GM23248 (cell line): ENCODE measurements around the gene DKC1.

ENCODE experiments used
- EZH2 ChIP-seq: fragments of 200-600 bp; sonication (generic); IDR thresholded peaks from 2 replicates; pipeline ENCODE4 v1.6.1; 2018; ENCODE audit warnings: antibody characterized with exemption, mild to moderate bottlenecking; ENCODE audit not compliant: insufficient read depth, poor library complexity, severe bottlenecking
- EZH2phosphoT487 ChIP-seq: fragments of 200-600 bp; sonication (generic); IDR thresholded peaks from 2 replicates; pipeline ENCODE4 v1.6.1; 2018; ENCODE audit warnings: antibody characterized with exemption, moderate library complexity, mild to moderate bottlenecking, low read depth; ENCODE audit not compliant: insufficient read depth

DNA sequence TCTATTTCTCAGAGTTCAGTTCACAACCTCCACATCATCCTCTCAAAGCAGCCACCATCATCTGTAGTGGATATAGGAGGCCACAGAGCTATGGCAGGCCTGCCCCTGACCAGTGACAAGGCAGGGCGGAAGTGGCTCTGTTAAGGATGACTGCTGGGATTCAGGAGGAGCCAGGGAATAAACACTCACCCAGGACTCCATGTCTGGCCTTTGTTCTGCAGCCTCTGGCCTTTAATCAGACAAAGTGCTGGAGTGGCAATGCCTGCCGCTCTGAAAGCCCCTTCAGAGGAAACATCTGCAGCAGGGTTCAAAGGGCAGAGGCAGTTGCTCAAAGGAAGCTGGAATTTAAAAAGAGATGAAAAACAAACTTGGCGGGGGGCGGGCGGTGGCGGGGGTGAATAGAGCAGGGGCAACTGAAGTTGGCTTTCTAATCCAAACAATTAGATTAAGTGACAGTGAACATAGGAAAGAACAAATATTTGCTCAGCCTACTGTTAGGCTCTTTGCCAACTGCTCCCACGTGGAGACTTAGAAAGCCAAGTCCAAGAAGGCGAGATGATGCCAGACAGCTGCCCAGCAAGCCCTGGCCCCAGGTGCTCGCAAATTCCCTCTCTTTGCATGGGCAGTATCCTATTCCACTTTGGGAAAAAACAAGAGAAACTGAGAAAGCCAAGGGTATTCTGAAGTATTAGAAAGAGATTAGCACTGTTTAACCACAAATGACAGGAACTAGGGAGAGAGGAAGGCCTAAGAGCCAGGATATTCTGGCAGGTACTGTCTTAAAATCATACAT, 37.1 kb downstream of the DKC1 start:
- TF ChIP-seq EZH2phosphoT487 = no peak
- TF ChIP-seq EZH2 = no peak
